DND-41 (cell line): ENCODE data around the gene PHLDA1.

Source experiments
- EZH2 ChIP-seq: IDR thresholded peaks from 3 replicates; pipeline ENCODE4 v1.6.1; 2012; ENCODE audit warnings: borderline replicate concordance, low read depth, mild to moderate bottlenecking, moderate library complexity, low read length, inconsistent platforms; ENCODE audit not compliant: severe bottlenecking
- TF ChIP-seq, protein P1 (sequence below): IDR thresholded peaks from 2 replicates; pipeline ENCODE4 v1.5.1; 2012; ENCODE audit warnings: borderline replicate concordance, low read length, moderate library complexity, mild to moderate bottlenecking; ENCODE audit not compliant: poor library complexity, severe bottlenecking; ENCODE audit errors: extremely low read depth

DNA sequence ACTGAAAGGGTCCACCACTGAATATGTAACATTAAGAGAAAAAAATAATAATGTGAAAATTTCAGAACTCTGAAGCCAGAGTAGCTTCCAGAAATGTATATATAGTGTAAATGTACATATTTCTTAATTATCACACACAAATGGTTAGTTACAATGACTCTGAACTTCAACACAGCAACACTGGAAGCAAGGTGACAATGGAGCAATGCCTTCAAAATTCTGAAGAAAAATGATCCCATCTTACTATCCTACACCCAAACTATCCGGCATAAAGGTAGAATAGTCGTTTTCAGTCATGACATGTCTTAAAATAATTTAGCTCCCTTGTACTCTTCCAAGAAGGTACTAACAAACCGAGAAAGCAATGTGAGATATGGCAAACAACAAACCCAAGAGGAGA lies 41.0 kb upstream of the PHLDA1 start:
- TF ChIP-seq, protein P1, sequence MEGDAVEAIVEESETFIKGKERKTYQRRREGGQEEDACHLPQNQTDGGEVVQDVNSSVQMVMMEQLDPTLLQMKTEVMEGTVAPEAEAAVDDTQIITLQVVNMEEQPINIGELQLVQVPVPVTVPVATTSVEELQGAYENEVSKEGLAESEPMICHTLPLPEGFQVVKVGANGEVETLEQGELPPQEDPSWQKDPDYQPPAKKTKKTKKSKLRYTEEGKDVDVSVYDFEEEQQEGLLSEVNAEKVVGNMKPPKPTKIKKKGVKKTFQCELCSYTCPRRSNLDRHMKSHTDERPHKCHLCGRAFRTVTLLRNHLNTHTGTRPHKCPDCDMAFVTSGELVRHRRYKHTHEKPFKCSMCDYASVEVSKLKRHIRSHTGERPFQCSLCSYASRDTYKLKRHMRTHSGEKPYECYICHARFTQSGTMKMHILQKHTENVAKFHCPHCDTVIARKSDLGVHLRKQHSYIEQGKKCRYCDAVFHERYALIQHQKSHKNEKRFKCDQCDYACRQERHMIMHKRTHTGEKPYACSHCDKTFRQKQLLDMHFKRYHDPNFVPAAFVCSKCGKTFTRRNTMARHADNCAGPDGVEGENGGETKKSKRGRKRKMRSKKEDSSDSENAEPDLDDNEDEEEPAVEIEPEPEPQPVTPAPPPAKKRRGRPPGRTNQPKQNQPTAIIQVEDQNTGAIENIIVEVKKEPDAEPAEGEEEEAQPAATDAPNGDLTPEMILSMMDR: no peak
- TF ChIP-seq EZH2: no peak
